IMR-90 (cell line): ENCODE results near the gene APAF1. TPM values are rescaled to one million over a fixed set of nuclear protein-coding genes. Genes with fewer than 3 reads are reported as not detected.

Source experiments
- ATAC-seq: fragments of 200-7000 bp; cut with Tn5 transposase; 2 replicates; pipeline ENCODE4 v1.9.1; 2020; ENCODE audit warnings: low read depth, mild to moderate bottlenecking, moderate library complexity
- BruUV-seq: library from RNA; stranded (reverse); fragments of 400-500 nt; replicated peaks from 2 replicates; lab custom pipeline; 2021; lab: Mats Ljungman, UMichigan
- CTCF ChIA-PET: fragments of 300-600 bp; formaldehyde crosslinking; extraction: SDS; loops from one replicate; lab custom pipeline; 2021; ENCODE audit warnings: antibody characterized with exemption; lab: Yijun Ruan, JAX
- POLR2A ChIA-PET: fragments of 300-600 bp; sonication (Branson Sonifier 250); formaldehyde crosslinking; loops from one replicate; lab custom pipeline; 2022; ENCODE audit warnings: antibody characterized with exemption; ENCODE audit not compliant: unreplicated experiment; lab: Charles Lee
- DNase-seq: peaks from one replicate; pipeline ENCODE4 v3.0.0; 2013
- H2AFZ ChIP-seq: replicated peaks from 2 replicates; pipeline ENCODE3; 2013; ENCODE audit warnings: low read length, mild to moderate bottlenecking; ENCODE audit not compliant: poor library complexity
- H2AK5ac ChIP-seq: 2 replicates; pipeline ENCODE4 v1.6.1; 2013; ENCODE audit warnings: low read depth, low read length, inconsistent platforms
- H2AK9ac ChIP-seq: replicated peaks from 2 replicates; pipeline ENCODE3; 2013; ENCODE audit warnings: mild to moderate bottlenecking, low read depth, low read length, moderate library complexity; ENCODE audit not compliant: poor library complexity
- H2BK120ac ChIP-seq: 2 replicates; pipeline ENCODE4 v1.6.1; 2013; ENCODE audit warnings: low read depth, low read length, inconsistent platforms
- H2BK15ac ChIP-seq: 3 replicates; pipeline ENCODE4 v1.6.1; 2013; ENCODE audit warnings: low read depth, low read length, inconsistent platforms
- H2BK20ac ChIP-seq: 2 replicates; pipeline ENCODE4 v1.6.1; 2013; ENCODE audit warnings: low read depth, mild to moderate bottlenecking, inconsistent platforms, low read length, moderate library complexity
- H2BK5ac ChIP-seq: 2 replicates; pipeline ENCODE4 v1.6.1; 2013; ENCODE audit warnings: mild to moderate bottlenecking, low read depth, low read length, inconsistent platforms; ENCODE audit not compliant: poor library complexity, severe bottlenecking
- H3K14ac ChIP-seq: replicated peaks from 2 replicates; pipeline ENCODE4 v1.6.1; 2013; ENCODE audit warnings: low read depth, low read length, inconsistent platforms
- H3K18ac ChIP-seq: 2 replicates; pipeline ENCODE4 v1.6.1; 2013; ENCODE audit warnings: low read depth, low read length, control low read depth
- H3K23ac ChIP-seq: 2 replicates; pipeline ENCODE4 v1.6.1; 2013; ENCODE audit warnings: low read depth, low read length, inconsistent platforms
- H3K27ac ChIP-seq: 2 replicates; pipeline ENCODE4 v1.5.1; 2013; ENCODE audit warnings: mild to moderate bottlenecking, control low read depth, low read length; ENCODE audit not compliant: insufficient read depth
- H3K27me3 ChIP-seq: 2 replicates; pipeline ENCODE4 v1.6.1; 2013; ENCODE audit warnings: low read length; ENCODE audit not compliant: control insufficient read depth, insufficient read depth
- H3K36me3 ChIP-seq: 2 replicates; pipeline ENCODE4 v1.6.1; 2013; ENCODE audit warnings: low read length, mixed read lengths; ENCODE audit not compliant: control insufficient read depth, insufficient read depth
- H3K4ac ChIP-seq: 2 replicates; pipeline ENCODE4 v1.6.1; 2013; ENCODE audit warnings: low read depth, low read length, inconsistent platforms
- H3K4me1 ChIP-seq: 2 replicates; pipeline ENCODE4 v1.6.1; 2013; ENCODE audit warnings: low read length, mixed read lengths; ENCODE audit not compliant: control insufficient read depth, insufficient read depth
- H3K4me2 ChIP-seq: 2 replicates; pipeline ENCODE4 v1.6.1; 2013; ENCODE audit warnings: low read depth, mild to moderate bottlenecking, control low read depth, low read length, moderate library complexity
- H3K4me3 ChIP-seq: 2 replicates; pipeline ENCODE4 v1.5.1; 2013; ENCODE audit warnings: low read depth, mild to moderate bottlenecking, control low read depth, low read length, moderate library complexity; ENCODE audit not compliant: insufficient read depth
- H3K56ac ChIP-seq: 2 replicates; pipeline ENCODE4 v1.6.1; 2013; ENCODE audit warnings: low read length, inconsistent platforms; ENCODE audit not compliant: insufficient read depth; ENCODE audit errors: extremely low read depth
- H3K79me1 ChIP-seq, 2 experiments: 2 replicates each; pipeline ENCODE4 v1.6.1; 2013; ENCODE audit warnings: low read length in 2 of 2, inconsistent platforms in 1 of 2, low read depth in 1 of 2
- H3K9ac ChIP-seq: 2 replicates; pipeline ENCODE4 v1.6.1; 2013; ENCODE audit warnings: low read depth, low read length, control low read depth
- H3K9me1 ChIP-seq: 2 replicates; pipeline ENCODE4 v1.6.1; 2013; ENCODE audit warnings: low read length, inconsistent platforms; ENCODE audit not compliant: insufficient read depth
- H3K9me3 ChIP-seq: 2 replicates; pipeline ENCODE4 v1.6.1; 2013; ENCODE audit warnings: low read length; ENCODE audit not compliant: control insufficient read depth, insufficient read depth
- H4K20me1 ChIP-seq: 2 replicates; pipeline ENCODE4 v1.6.1; 2013; ENCODE audit warnings: low read length, inconsistent platforms; ENCODE audit not compliant: insufficient read depth
- H4K5ac ChIP-seq: 2 replicates; pipeline ENCODE4 v1.6.1; 2013; ENCODE audit warnings: mild to moderate bottlenecking, low read depth, low read length, control low read depth
- H4K8ac ChIP-seq, 2 experiments: 2 replicates each; pipeline ENCODE4 v1.6.1; 2013; ENCODE audit warnings: low read depth in 2 of 2, low read length in 2 of 2, control low read depth in 1 of 2, inconsistent platforms in 1 of 2
- H4K91ac ChIP-seq: 2 replicates; pipeline ENCODE4 v1.6.1; 2013; ENCODE audit warnings: low read depth, low read length, inconsistent platforms; ENCODE audit not compliant: insufficient read depth
- BHLHE40 ChIP-seq: fragments of 150-350 bp; IDR thresholded peaks from 2 replicates; pipeline ENCODE4 v1.6.1; 2016; ENCODE audit warnings: mild to moderate bottlenecking, low read depth, low read length
- CEBPB ChIP-seq: IDR thresholded peaks from 2 replicates; pipeline ENCODE4 v1.6.1; 2012; ENCODE audit warnings: low read depth, low read length, improper control_type of control experiment
- CHD1 ChIP-seq: IDR thresholded peaks from 2 replicates; pipeline ENCODE4 v1.6.1; 2012; ENCODE audit warnings: low read depth, low read length, improper control_type of control experiment
- CTCF ChIP-seq: conservative IDR thresholded peaks from 2 replicates; pipeline ENCODE4 v1.5.1; 2012; ENCODE audit warnings: mild to moderate bottlenecking, low read depth, low read length, improper control_type of control experiment
- ELK1 ChIP-seq: fragments of 150-350 bp; IDR thresholded peaks from 2 replicates; pipeline ENCODE4 v1.6.1; 2016; ENCODE audit warnings: low read depth, mild to moderate bottlenecking, low read length, moderate library complexity, borderline replicate concordance
- FOS ChIP-seq: fragments of 150-350 bp; IDR thresholded peaks from 2 replicates; pipeline ENCODE4 v1.6.1; 2016; ENCODE audit warnings: low read depth, low read length
- MAFK ChIP-seq: IDR thresholded peaks from 2 replicates; pipeline ENCODE4 v1.6.1; 2012; ENCODE audit warnings: low read depth, low read length, improper control_type of control experiment
- MAZ ChIP-seq: IDR thresholded peaks from 2 replicates; pipeline ENCODE4 v1.6.1; 2012; ENCODE audit warnings: low read depth, mild to moderate bottlenecking, low read length, improper control_type of control experiment, moderate library complexity, borderline replicate concordance
- MXI1 ChIP-seq: IDR thresholded peaks from 2 replicates; pipeline ENCODE4 v1.6.1; 2012; ENCODE audit warnings: low read depth, mild to moderate bottlenecking, low read length, moderate library complexity, borderline replicate concordance
- NFE2L2 ChIP-seq: fragments of 150-350 bp; IDR thresholded peaks from 2 replicates; pipeline ENCODE4 v1.6.1; 2016; ENCODE audit warnings: low read depth, mild to moderate bottlenecking, low read length
- POLR2A ChIP-seq: IDR thresholded peaks from 2 replicates; pipeline ENCODE4 v1.6.1; 2012; ENCODE audit warnings: mild to moderate bottlenecking, low read depth, low read length
- RAD21 ChIP-seq: IDR thresholded peaks from 2 replicates; pipeline ENCODE4 v1.6.1; 2012; ENCODE audit warnings: low read length, improper control_type of control experiment
- RCOR1 ChIP-seq: IDR thresholded peaks from 2 replicates; pipeline ENCODE4 v1.6.1; 2012; ENCODE audit warnings: mild to moderate bottlenecking, low read length, improper control_type of control experiment; ENCODE audit not compliant: insufficient replicate concordance
- RFX5 ChIP-seq: IDR thresholded peaks from 2 replicates; pipeline ENCODE4 v1.8.0; 2012; ENCODE audit warnings: low read depth, mild to moderate bottlenecking, low read length, moderate library complexity
- SMC3 ChIP-seq: fragments of 150-350 bp; IDR thresholded peaks from 2 replicates; pipeline ENCODE4 v1.6.1; 2016; ENCODE audit warnings: low read depth, mild to moderate bottlenecking, antibody characterized with exemption, low read length, moderate library complexity
- USF2 ChIP-seq: fragments of 150-350 bp; IDR thresholded peaks from 2 replicates; pipeline ENCODE4 v1.6.1; 2017; ENCODE audit warnings: mild to moderate bottlenecking, antibody characterized with exemption, low read length, low read depth
- WGBS, 2 experiments: methylation state at CpG; one replicate each; pipeline versions ENCODE4 v1.1.5 to v1.1.7; 2013; ENCODE audit warnings: missing lambda C conversion rate in 2 of 2; ENCODE audit not compliant: insufficient read length in 1 of 2; ENCODE audit errors: extremely low coverage in 2 of 2; 5-methylcytosine and 5-hydroxymethylcytosine counted together
- dilution Hi-C: fragments of 300-500 bp; cut with HindIII; formaldehyde crosslinking; loops from one replicate; pipeline ENCODE4 v1.14.3; 2018; ENCODE audit warnings: low sequenced_read_pairs; ENCODE audit not compliant: unreplicated experiment
- in situ Hi-C: fragments of 300-500 bp; cut with MboI; formaldehyde crosslinking; loops from 3 replicates; pipeline ENCODE4 v1.14.3; 2019; ENCODE audit warnings: low sequenced_read_pairs, inconsistent platforms, mixed read lengths
- intact Hi-C: fragments of 100-400 bp; cut with micrococcal nuclease; formaldehyde crosslinking; loops from 2 replicates; pipeline ENCODE4 v1.10.0; 2022
- polyA plus RNA-seq, 3 experiments: library from polyadenylated mRNA; depleted of rRNA; stranded (reverse); fragments of >200 nt; gene quantifications; 2 replicates each; pipeline ENCODE4 v1.2.3, GENCODE V29; 2012; ENCODE audit warnings: low replicate concordance in 1 of 3
- total RNA-seq: library from RNA; depleted of rRNA; stranded (reverse); fragments of >200 nt; gene quantifications from 2 replicates; pipeline ENCODE4 v1.2.3, GENCODE V29; 2012

The APAF1 gene
- total and polyA plus RNA-seq, 2 of the 4 experiments (the other 2 are of a cell fraction) = 10.9 to 32.8 TPM

- peaks cover 2% of the 10 kb centered on the region for H3K4me1 ChIP-seq
- H3K18ac ChIP-seq = no peak overlapping the region
- in situ Hi-C loops = no loop called here
- peaks cover 8% of the 10 kb centered on the region for H3K27me3 ChIP-seq
- H3K9me1 ChIP-seq = peaks cover 8% of the 10 kb centered on the region; the same call in 1 of the 2 replicates
- ATAC-seq = no peak
- H4K8ac ChIP-seq = no peak overlapping the region
- no peak overlapping the region for H3K9ac ChIP-seq
- no peak overlapping the region for H3K27ac ChIP-seq
- no peak overlapping the region for H3K4me3 ChIP-seq
- dilution Hi-C loops = no loop called here
- H2AK5ac ChIP-seq = no peak overlapping the region
- peak overlapping the region; percentile 37 for H2AFZ ChIP-seq
- intact Hi-C loops = no loop called here
- H4K5ac ChIP-seq = no peak overlapping the region
- H3K36me3 ChIP-seq = no peaks in the 10 kb centered on the region
- H2BK15ac ChIP-seq = no peak overlapping the region
- DNase-seq = peak; percentile 13
- no TSS peak for BruUV-seq
- POLR2A ChIA-PET = no interaction called here
- H2BK20ac ChIP-seq = no peak overlapping the region
- no peak overlapping the region for H4K91ac ChIP-seq
- no peak overlapping the region for H3K56ac ChIP-seq
- WGBS, 2 experiments = 46% methylated on average over 4 of the region's 9 CpGs; no CpG with 5 or more reads in 1 of the 2 experiments
- no peak overlapping the region for H2AK9ac ChIP-seq
- no peaks in the 10 kb centered on the region for H4K20me1 ChIP-seq
- no peak overlapping the region for H3K23ac ChIP-seq
- no peak overlapping the region for H3K14ac ChIP-seq
- CTCF ChIA-PET = interaction anchor here (0.6 kb wide), 1 partner anchor 981 kb away, joined by 3 read pairs; no protein-coding TSS in a partner anchor
- no peak overlapping the region for H2BK5ac ChIP-seq
- H3K79me1 ChIP-seq = no peaks in the 10 kb centered on the region
- TF ChIP-seq NFE2L2 (no peak), CEBPB (no peak), RCOR1 (no peak), RAD21 (no peak), POLR2A (no peak), FOS (no peak), MAFK (no peak), ELK1 (no peak), RFX5 (no peak), MAZ (no peak), CHD1 (no peak), USF2 (no peak), SMC3 (no peak), BHLHE40 (no peak), MXI1 (no peak), CTCF (no peak)
- H3K4me2 ChIP-seq = no peak overlapping the region
- no peak overlapping the region for H2BK120ac ChIP-seq
- no peaks in the 10 kb centered on the region for H3K9me3 ChIP-seq
- H3K4ac ChIP-seq = no peak overlapping the region; the same call in 1 of the 2 replicates
These were observed 105.4 kb downstream of the APAF1 start for GRCh38 chr12:98750511-98750910.
